KMS-11 (cell line): ENCODE measurements around the gene KIZ.

Experiments
- H2AFZ ChIP-seq: fragments of 200-600 bp; sonication (generic); 2 replicates; pipeline ENCODE4 v1.6.1; 2016; ENCODE audit warnings: antibody characterized with exemption, mixed run types, low read depth
- H3K27ac ChIP-seq: fragments of 200-600 bp; sonication (generic); 2 replicates; pipeline ENCODE4 v1.6.1; 2016; ENCODE audit warnings: mild to moderate bottlenecking, mixed run types
- H3K27me3 ChIP-seq: fragments of 200-600 bp; sonication (generic); 2 replicates; pipeline ENCODE4 v1.6.1; 2017; ENCODE audit warnings: mild to moderate bottlenecking, low read depth, mixed run types, moderate library complexity; ENCODE audit not compliant: insufficient read depth
- H3K36me3 ChIP-seq: fragments of 200-600 bp; sonication (generic); 2 replicates; pipeline ENCODE4 v1.6.1; 2017; ENCODE audit warnings: mild to moderate bottlenecking, mixed run types; ENCODE audit not compliant: insufficient read depth
- H3K4me1 ChIP-seq: fragments of 200-600 bp; sonication (generic); 2 replicates; pipeline ENCODE4 v1.6.1; 2016; ENCODE audit warnings: mild to moderate bottlenecking, low read depth, mixed run types; ENCODE audit not compliant: poor library complexity, severe bottlenecking
- H3K4me2 ChIP-seq: fragments of 200-600 bp; sonication (generic); 2 replicates; pipeline ENCODE4 v1.7.0; 2016; ENCODE audit warnings: mild to moderate bottlenecking, mixed run types
- H3K4me3 ChIP-seq: fragments of 200-600 bp; sonication (generic); IDR thresholded peaks from 2 replicates; pipeline ENCODE4 v1.6.1; 2017; ENCODE audit warnings: low read depth, low read length, mixed read lengths; ENCODE audit not compliant: insufficient read depth
- H3K79me2 ChIP-seq: fragments of 200-600 bp; sonication (generic); 2 replicates; pipeline ENCODE4 v1.6.1; 2016; ENCODE audit warnings: low read depth, mixed run types; ENCODE audit not compliant: insufficient read depth
- H3K9ac ChIP-seq: fragments of 200-600 bp; sonication (generic); 2 replicates; pipeline ENCODE4 v1.6.1; 2016; ENCODE audit warnings: mild to moderate bottlenecking, mixed run types
- H4K20me1 ChIP-seq: fragments of 200-600 bp; sonication (generic); 2 replicates; pipeline ENCODE4 v1.6.1; 2016; ENCODE audit warnings: mild to moderate bottlenecking, mixed run types; ENCODE audit not compliant: insufficient read depth
- CTCF ChIP-seq: fragments of 200-600 bp; sonication (generic); conservative IDR thresholded peaks from 2 replicates; pipeline ENCODE4 v1.6.1; 2017; ENCODE audit warnings: low read depth, mild to moderate bottlenecking, antibody characterized with exemption, low read length, moderate library complexity, mixed read lengths

KIZ gene

GRCh38 chr20:21179757-21180156 lies 53.9 kb downstream of the KIZ start:
- no peaks in the 10 kb centered on the region for H3K36me3 ChIP-seq
- no peak for TF ChIP-seq CTCF
- no peak overlapping the region for H3K9ac ChIP-seq
- H3K27ac ChIP-seq, result no peak overlapping the region
- H3K79me2 ChIP-seq, result no peaks in the 10 kb centered on the region
- H2AFZ ChIP-seq, result no peak overlapping the region
- H3K4me1 ChIP-seq, result no peaks in the 10 kb centered on the region
- H4K20me1 ChIP-seq, result no peaks in the 10 kb centered on the region
- no peak overlapping the region for H3K4me2 ChIP-seq
- no peaks in the 10 kb centered on the region for H3K27me3 ChIP-seq
- no peak overlapping the region for H3K4me3 ChIP-seq

DNA sequence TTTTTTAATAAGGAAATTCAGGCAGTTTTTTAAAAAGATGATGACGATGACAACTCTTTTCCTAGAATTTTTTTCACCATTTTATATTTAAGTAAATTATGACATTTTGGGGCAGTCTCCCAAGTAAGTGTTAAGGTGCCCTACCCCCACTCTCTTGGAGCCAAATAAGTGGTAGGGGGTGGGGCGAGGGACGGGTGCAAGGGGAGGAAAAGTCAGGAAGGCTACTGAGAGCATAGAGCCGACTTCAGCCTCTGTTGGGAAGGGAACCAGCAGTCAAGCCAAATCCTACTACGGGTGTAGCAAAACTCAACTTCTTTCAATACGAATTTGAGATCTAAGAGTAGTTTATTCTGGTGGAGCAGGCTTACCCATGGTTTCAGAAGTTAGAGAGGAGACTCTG lies 54.4 kb downstream of the KIZ start:
- H2AFZ ChIP-seq, result no peak overlapping the region
- H3K4me3 ChIP-seq, result no peak overlapping the region
- H3K79me2 ChIP-seq, result no peaks in the 10 kb centered on the region
- H3K4me1 ChIP-seq, result no peaks in the 10 kb centered on the region
- no peaks in the 10 kb centered on the region for H3K27me3 ChIP-seq
- TF ChIP-seq CTCF, result no peak
- no peaks in the 10 kb centered on the region for H3K36me3 ChIP-seq
- no peak overlapping the region for H3K4me2 ChIP-seq
- no peak overlapping the region for H3K9ac ChIP-seq
- H4K20me1 ChIP-seq, result no peaks in the 10 kb centered on the region
- H3K27ac ChIP-seq, result no peak overlapping the region

DNA sequence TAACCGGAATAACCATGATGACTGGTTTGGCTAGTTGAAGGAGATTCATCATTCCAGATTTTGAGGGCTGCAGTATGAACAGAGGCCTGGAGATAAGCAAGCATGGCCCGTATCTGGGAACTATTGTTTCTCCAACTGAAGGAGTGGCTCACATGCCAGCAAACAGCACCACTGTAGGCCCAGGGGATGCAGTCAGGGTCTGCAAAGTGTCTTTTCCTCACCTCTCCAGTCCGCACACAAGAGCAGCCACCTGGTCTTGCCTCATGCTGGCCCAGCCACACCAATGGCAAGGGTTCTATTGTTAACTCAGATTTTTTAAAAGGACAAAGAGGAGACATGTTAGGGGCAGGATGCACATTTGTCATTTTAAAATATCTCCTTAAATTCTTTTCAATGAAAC lies 55.1 kb downstream of the KIZ start:
- Histone ChIP-seq H3K36me3 (no peaks in the 10 kb centered on the region), H3K9ac (no peak overlapping the region), H2AFZ (no peak overlapping the region), H3K27ac (no peak overlapping the region), H3K4me1 (no peaks in the 10 kb centered on the region), H3K79me2 (no peaks in the 10 kb centered on the region), H4K20me1 (no peaks in the 10 kb centered on the region), H3K27me3 (no peaks in the 10 kb centered on the region), H3K4me2 (no peak overlapping the region), H3K4me3 (no peak overlapping the region)
- TF ChIP-seq CTCF, result no peak

DNA sequence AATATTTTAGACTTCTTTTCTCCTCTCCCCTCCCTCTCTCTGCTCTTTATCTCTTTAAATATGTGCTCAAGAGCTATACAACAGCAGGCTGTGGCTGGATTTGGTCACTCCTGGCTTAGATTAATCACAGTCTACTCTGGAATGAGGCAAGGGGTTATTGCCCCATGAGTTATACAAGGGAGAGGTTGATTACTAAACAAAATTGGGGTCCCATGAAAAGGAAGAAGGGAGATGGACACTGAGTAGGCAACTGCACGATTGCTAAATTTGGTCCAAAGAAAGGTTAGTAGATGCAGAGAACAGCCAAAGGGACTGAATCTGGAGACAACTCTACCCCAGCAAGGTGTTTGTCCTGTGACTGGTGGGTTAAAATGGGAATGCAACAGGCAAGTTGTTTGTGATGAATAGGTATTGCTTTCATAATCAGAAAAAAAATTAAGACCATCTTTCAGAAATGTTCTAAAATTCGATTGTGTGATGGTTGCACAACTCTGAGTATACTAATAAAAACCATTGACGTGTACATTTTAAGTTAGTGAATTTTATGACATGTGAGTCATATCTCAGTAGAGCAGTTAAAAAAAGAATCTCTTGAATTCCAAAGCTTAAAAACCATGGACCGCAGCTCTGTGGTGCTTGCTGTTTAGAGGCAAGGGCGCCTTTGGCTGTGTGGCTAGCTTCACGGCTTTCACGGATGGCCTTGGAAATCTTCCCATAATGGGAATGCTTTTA lies 57.1 kb downstream of the KIZ start:
- H2AFZ ChIP-seq, result no peak overlapping the region
- no peaks in the 10 kb centered on the region for H3K27me3 ChIP-seq
- no peaks in the 10 kb centered on the region for H3K36me3 ChIP-seq
- no peak for TF ChIP-seq CTCF
- H3K79me2 ChIP-seq, result no peaks in the 10 kb centered on the region
- no peak overlapping the region for H3K4me3 ChIP-seq
- no peak overlapping the region for H3K27ac ChIP-seq
- no peaks in the 10 kb centered on the region for H3K4me1 ChIP-seq
- H4K20me1 ChIP-seq, result no peaks in the 10 kb centered on the region
- no peak overlapping the region for H3K9ac ChIP-seq
- no peak overlapping the region for H3K4me2 ChIP-seq
